DOHH2 (cell line): ENCODE data around the gene CXCL16.

ENCODE experiments used
- EZH2phosphoT487 ChIP-seq: fragments of 200-600 bp; sonication (generic); IDR thresholded peaks from 2 replicates; pipeline ENCODE4 v1.6.1; 2017; ENCODE audit warnings: borderline replicate concordance, mild to moderate bottlenecking, antibody characterized with exemption, low read length, moderate library complexity, mixed read lengths
- TF ChIP-seq, protein P1 (sequence below): fragments of 200-600 bp; sonication (generic); IDR thresholded peaks from one replicate; pipeline ENCODE4 v1.5.1; 2014; ENCODE audit warnings: antibody characterized with exemption, mild to moderate bottlenecking, low read depth, low read length; ENCODE audit not compliant: poor library complexity, severe bottlenecking

- TF ChIP-seq, protein P1, sequence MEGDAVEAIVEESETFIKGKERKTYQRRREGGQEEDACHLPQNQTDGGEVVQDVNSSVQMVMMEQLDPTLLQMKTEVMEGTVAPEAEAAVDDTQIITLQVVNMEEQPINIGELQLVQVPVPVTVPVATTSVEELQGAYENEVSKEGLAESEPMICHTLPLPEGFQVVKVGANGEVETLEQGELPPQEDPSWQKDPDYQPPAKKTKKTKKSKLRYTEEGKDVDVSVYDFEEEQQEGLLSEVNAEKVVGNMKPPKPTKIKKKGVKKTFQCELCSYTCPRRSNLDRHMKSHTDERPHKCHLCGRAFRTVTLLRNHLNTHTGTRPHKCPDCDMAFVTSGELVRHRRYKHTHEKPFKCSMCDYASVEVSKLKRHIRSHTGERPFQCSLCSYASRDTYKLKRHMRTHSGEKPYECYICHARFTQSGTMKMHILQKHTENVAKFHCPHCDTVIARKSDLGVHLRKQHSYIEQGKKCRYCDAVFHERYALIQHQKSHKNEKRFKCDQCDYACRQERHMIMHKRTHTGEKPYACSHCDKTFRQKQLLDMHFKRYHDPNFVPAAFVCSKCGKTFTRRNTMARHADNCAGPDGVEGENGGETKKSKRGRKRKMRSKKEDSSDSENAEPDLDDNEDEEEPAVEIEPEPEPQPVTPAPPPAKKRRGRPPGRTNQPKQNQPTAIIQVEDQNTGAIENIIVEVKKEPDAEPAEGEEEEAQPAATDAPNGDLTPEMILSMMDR: no peak
- TF ChIP-seq EZH2phosphoT487: no peak
Observed at GRCh38 chr17:4701116-4701515, 38.6 kb downstream of the CXCL16 start.
